NCI-H1417 treated with DMSO at 0.1 percent for 48 hours (cell line): ENCODE results near the gene ADRB1.

ENCODE experiments used
- DNase-seq: peaks from one replicate; lab custom pipeline; 2025; lab: John Stamatoyannopoulos, UW

The ADRB1 gene

GRCh38 chr10:114094795-114095194 is 51.1 kb downstream of the ADRB1 start:
- DNase-seq = no peak

DNA sequence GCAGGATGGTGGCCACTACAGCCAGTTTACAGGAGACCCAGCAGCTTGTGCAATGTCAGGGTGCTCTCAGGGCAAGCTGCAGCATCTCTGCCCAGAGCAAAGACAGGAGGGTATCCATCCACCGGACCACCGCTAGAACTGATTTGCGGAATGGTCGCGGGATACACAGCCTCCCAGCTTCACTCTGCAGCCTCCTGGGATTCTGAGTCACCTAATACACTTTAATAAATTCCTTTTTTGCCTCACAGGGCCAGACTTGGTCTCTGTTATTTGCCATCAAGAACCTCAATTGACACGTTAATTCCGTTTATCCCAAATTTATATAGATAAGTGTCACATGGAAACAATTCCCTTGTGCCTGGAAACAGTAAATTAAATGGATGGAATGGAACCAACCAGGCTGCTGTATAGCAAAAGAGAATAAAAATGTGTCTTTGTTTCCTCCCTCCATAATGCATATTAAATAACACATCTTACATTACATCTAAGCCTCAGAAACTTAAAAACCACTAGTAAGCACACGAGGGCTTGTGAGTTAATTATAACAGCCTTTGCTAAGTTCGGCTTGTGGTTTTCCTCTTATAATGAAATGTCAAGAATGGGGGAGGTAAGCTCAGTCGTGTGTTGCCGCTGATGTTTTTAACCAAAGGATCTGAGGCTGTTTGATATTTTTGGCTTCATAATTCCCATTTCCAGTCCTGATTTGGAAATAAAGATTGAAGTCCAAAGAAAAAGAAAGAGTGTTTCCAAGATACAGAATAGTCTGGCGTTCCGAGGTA is 52.1 kb downstream of the ADRB1 start:
- DNase-seq = no peak
